H1 (cell line): Measurements from ENCODE around the gene LDLRAD3. TPM values are rescaled to one million over a fixed set of nuclear protein-coding genes. Genes with fewer than 3 reads are reported as not detected.

Experiments used
- CBX8 ChIP-seq: fragments of 300-800, 300-1000 bp; sonication (generic); IDR thresholded peaks from 2 replicates; pipeline ENCODE4 v1.7.1; 2016; ENCODE audit warnings: low read depth, low read length, borderline replicate concordance
- GABPA ChIP-seq: IDR thresholded peaks from 2 replicates; pipeline ENCODE4 v1.6.1; 2011; ENCODE audit warnings: mild to moderate bottlenecking, low read length, moderate library complexity, borderline replicate concordance; ENCODE audit not compliant: insufficient read depth
- GTF2F1 ChIP-seq: IDR thresholded peaks from 2 replicates; pipeline ENCODE4 v1.6.1; 2012; ENCODE audit warnings: low read depth, low read length, improper control_type of control experiment, borderline replicate concordance
- KDM1A ChIP-seq: fragments of 200-600, 300-600 bp; sonication (generic); IDR thresholded peaks from 2 replicates; pipeline ENCODE4 v1.7.1; 2016; ENCODE audit warnings: mild to moderate bottlenecking, low read length, borderline replicate concordance
- SIX5 ChIP-seq: IDR thresholded peaks from 2 replicates; pipeline ENCODE4 v1.6.1; 2011; ENCODE audit warnings: mild to moderate bottlenecking, low read depth, low read length
- polyA plus RNA-seq, 7 experiments: library from polyadenylated mRNA; depleted of rRNA in 3 of 7; stranded (reverse) in 5 of 7; unstranded in 2 of 7; fragments of >200 nt in 5 of 7; fragments of 200-250 nt in 2 of 7; gene quantifications; 1 replicate in 5 of 7; 2 replicates in 1 of 7; 4 replicates in 1 of 7; pipeline versions ENCODE4 v1.2.1 to v1.2.3, GENCODE V29; 2011 to 2013; ENCODE audit warnings: missing spikeins in 2 of 7, mixed read lengths in 2 of 7
- total RNA-seq: library from RNA; stranded (reverse); fragmentation: NEBNext Ultra II Directional; extraction: Animal tissue kit (Norgen Biotek cat#: 25700); gene quantifications from 2 replicates; pipeline ENCODE4 v1.2.1, GENCODE V29; 2021
- TF ChIP-seq, protein P1 (sequence below): fragments of 300-600 bp; sonication (generic); IDR thresholded peaks from 2 replicates; pipeline ENCODE4 v1.7.1; 2012; ENCODE audit warnings: low read length, moderate library complexity, mild to moderate bottlenecking, inconsistent platforms; ENCODE audit not compliant: insufficient replicate concordance
- TF ChIP-seq, protein P2 (sequence below), 3 experiments: IDR thresholded peaks; 1 replicate in 2 of 3; 2 replicates in 1 of 3; pipeline versions ENCODE4 v1.5.1 to v1.6.1; 2011; ENCODE audit warnings: low read length in 3 of 3, mild to moderate bottlenecking in 3 of 3, inconsistent platforms in 2 of 3, low read depth in 1 of 3, moderate library complexity in 1 of 3; ENCODE audit not compliant: insufficient read depth in 1 of 3; ENCODE audit errors: control extremely low read depth in 1 of 3
- TF ChIP-seq, protein P3 (sequence below): IDR thresholded peaks from 2 replicates; pipeline ENCODE4 v1.6.1; 2012; ENCODE audit warnings: inconsistent platforms

The LDLRAD3 gene
- total and polyA plus RNA-seq, 2 of the 8 experiments (the other 6 are each of a cell fraction or from before 2014, with no cell fraction given), result 18.6 to 22.8 TPM

DNA sequence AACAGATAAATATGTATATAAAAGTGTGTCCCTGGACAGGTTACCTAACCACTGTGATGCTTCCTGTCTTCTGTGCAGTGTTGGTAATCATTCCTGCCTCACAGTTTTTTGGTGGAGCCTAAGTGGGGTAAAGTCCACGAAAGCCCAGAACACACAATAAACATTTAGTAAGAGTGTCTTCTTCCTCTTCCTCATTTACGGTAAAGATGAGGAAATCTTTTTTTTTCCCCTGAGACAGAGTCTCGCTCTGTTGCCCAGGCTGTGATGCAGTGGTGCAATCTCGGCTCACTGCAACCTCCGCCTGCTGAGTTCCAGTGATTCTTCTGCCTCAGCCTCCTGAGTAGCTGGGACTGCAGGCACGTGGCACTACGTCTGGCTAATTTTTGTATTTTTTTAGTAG, 117.1 kb downstream of the LDLRAD3 start (continued):
- TF ChIP-seq, protein P1, sequence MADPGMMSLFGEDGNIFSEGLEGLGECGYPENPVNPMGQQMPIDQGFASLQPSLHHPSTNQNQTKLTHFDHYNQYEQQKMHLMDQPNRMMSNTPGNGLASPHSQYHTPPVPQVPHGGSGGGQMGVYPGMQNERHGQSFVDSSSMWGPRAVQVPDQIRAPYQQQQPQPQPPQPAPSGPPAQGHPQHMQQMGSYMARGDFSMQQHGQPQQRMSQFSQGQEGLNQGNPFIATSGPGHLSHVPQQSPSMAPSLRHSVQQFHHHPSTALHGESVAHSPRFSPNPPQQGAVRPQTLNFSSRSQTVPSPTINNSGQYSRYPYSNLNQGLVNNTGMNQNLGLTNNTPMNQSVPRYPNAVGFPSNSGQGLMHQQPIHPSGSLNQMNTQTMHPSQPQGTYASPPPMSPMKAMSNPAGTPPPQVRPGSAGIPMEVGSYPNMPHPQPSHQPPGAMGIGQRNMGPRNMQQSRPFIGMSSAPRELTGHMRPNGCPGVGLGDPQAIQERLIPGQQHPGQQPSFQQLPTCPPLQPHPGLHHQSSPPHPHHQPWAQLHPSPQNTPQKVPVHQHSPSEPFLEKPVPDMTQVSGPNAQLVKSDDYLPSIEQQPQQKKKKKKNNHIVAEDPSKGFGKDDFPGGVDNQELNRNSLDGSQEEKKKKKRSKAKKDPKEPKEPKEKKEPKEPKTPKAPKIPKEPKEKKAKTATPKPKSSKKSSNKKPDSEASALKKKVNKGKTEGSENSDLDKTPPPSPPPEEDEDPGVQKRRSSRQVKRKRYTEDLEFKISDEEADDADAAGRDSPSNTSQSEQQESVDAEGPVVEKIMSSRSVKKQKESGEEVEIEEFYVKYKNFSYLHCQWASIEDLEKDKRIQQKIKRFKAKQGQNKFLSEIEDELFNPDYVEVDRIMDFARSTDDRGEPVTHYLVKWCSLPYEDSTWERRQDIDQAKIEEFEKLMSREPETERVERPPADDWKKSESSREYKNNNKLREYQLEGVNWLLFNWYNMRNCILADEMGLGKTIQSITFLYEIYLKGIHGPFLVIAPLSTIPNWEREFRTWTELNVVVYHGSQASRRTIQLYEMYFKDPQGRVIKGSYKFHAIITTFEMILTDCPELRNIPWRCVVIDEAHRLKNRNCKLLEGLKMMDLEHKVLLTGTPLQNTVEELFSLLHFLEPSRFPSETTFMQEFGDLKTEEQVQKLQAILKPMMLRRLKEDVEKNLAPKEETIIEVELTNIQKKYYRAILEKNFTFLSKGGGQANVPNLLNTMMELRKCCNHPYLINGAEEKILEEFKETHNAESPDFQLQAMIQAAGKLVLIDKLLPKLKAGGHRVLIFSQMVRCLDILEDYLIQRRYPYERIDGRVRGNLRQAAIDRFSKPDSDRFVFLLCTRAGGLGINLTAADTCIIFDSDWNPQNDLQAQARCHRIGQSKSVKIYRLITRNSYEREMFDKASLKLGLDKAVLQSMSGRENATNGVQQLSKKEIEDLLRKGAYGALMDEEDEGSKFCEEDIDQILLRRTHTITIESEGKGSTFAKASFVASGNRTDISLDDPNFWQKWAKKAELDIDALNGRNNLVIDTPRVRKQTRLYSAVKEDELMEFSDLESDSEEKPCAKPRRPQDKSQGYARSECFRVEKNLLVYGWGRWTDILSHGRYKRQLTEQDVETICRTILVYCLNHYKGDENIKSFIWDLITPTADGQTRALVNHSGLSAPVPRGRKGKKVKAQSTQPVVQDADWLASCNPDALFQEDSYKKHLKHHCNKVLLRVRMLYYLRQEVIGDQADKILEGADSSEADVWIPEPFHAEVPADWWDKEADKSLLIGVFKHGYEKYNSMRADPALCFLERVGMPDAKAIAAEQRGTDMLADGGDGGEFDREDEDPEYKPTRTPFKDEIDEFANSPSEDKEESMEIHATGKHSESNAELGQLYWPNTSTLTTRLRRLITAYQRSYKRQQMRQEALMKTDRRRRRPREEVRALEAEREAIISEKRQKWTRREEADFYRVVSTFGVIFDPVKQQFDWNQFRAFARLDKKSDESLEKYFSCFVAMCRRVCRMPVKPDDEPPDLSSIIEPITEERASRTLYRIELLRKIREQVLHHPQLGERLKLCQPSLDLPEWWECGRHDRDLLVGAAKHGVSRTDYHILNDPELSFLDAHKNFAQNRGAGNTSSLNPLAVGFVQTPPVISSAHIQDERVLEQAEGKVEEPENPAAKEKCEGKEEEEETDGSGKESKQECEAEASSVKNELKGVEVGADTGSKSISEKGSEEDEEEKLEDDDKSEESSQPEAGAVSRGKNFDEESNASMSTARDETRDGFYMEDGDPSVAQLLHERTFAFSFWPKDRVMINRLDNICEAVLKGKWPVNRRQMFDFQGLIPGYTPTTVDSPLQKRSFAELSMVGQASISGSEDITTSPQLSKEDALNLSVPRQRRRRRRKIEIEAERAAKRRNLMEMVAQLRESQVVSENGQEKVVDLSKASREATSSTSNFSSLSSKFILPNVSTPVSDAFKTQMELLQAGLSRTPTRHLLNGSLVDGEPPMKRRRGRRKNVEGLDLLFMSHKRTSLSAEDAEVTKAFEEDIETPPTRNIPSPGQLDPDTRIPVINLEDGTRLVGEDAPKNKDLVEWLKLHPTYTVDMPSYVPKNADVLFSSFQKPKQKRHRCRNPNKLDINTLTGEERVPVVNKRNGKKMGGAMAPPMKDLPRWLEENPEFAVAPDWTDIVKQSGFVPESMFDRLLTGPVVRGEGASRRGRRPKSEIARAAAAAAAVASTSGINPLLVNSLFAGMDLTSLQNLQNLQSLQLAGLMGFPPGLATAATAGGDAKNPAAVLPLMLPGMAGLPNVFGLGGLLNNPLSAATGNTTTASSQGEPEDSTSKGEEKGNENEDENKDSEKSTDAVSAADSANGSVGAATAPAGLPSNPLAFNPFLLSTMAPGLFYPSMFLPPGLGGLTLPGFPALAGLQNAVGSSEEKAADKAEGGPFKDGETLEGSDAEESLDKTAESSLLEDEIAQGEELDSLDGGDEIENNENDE, result no peak
- no peak for TF ChIP-seq KDM1A
- TF ChIP-seq SIX5, result no peak
- TF ChIP-seq, protein P2, sequence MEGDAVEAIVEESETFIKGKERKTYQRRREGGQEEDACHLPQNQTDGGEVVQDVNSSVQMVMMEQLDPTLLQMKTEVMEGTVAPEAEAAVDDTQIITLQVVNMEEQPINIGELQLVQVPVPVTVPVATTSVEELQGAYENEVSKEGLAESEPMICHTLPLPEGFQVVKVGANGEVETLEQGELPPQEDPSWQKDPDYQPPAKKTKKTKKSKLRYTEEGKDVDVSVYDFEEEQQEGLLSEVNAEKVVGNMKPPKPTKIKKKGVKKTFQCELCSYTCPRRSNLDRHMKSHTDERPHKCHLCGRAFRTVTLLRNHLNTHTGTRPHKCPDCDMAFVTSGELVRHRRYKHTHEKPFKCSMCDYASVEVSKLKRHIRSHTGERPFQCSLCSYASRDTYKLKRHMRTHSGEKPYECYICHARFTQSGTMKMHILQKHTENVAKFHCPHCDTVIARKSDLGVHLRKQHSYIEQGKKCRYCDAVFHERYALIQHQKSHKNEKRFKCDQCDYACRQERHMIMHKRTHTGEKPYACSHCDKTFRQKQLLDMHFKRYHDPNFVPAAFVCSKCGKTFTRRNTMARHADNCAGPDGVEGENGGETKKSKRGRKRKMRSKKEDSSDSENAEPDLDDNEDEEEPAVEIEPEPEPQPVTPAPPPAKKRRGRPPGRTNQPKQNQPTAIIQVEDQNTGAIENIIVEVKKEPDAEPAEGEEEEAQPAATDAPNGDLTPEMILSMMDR (IDR thresholded peaks at IDR 0.05; ENCODE audit: control extremely low read depth in 1 of 3, insufficient read depth in 1 of 3, low read depth in 1 of 3, low read length in 3 of 3), result no peak
- no peak for TF ChIP-seq GTF2F1
- no peak for TF ChIP-seq GABPA
- TF ChIP-seq, protein P3, sequence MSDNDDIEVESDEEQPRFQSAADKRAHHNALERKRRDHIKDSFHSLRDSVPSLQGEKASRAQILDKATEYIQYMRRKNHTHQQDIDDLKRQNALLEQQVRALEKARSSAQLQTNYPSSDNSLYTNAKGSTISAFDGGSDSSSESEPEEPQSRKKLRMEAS, result no peak
- TF ChIP-seq CBX8, result no peak
